ENCODE data around the gene DNASE1L3. TPM values are rescaled to one million over a fixed set of nuclear protein-coding genes. Genes with fewer than 3 reads are reported as not detected.

Gene DNASE1L3
- total and polyA plus RNA-seq, 2 of the 8 experiments (the other 6 are each of a cell fraction or from before 2014, with no cell fraction given) = not detected

DNA sequence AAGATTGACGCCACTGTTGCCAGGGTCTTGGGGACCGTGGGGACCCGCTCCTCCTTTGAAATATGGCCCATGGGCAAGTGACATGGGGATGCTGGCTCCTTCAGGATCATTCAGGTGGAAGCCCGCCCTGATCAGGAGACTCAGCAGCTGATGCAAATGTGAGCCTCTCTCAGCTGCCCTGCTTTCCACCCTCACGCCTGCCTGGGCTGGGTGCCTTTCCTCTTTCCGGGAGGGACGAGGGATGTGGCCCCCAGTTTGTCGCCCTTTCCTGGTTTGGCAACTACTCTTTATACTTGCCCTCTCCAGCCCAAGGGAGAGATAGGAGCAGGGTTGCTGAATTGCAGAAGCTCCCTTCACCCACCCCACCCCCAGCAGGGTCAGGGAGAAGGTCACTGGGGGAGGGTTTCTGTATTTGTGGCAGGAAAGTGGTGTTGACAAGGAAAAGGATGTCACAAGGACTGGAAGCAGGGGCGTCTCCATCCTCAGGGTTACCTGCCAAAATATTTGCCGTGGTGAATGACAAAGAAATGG lies 21.8 kb downstream of the DNASE1L3 start:
- Histone ChIP-seq H4K8ac (ENCODE audit: extremely low read depth, insufficient read depth, low read length) (no peak overlapping the region), H2BK120ac (replicated peaks; ENCODE audit: low read depth, low read length) (no peak overlapping the region), H3K27ac (ENCODE audit: low read depth, low read length) (no peak overlapping the region), H3K9ac (replicated peaks in 1 of 4; ENCODE audit: extremely low read depth in 1 of 4, low read depth in 3 of 4, low read length in 3 of 4) (no peak overlapping the region), H2AK5ac (ENCODE audit: low read depth, low read length) (no peak overlapping the region), H3K18ac (ENCODE audit: extremely low read depth, low read length) (no peak overlapping the region), H2BK15ac (ENCODE audit: low read length) (0 out of 2 replicates have a peak overlapping the region, but pooled peaks have one; percentile 29), H3K79me1 (ENCODE audit: low read depth, low read length) (no peaks in the 10 kb centered on the region), H3K4me3 (ENCODE audit: extremely low read depth in 1 of 4, insufficient read depth in 2 of 4, low read depth in 3 of 4, low read length in 4 of 4) (no peak overlapping the region), H3K27me3 (replicated peaks in 1 of 4; ENCODE audit: control insufficient read depth in 3 of 4, extremely low read depth in 1 of 4, insufficient read depth in 3 of 4, low read length in 3 of 4) (no peaks in the 10 kb centered on the region), H3K79me2 (ENCODE audit: control insufficient read depth in 1 of 2, insufficient read depth in 2 of 2, low read length in 2 of 2) (no peaks in the 10 kb centered on the region), H3K4ac (replicated peaks; ENCODE audit: insufficient read length, low read depth, low read length) (no peak overlapping the region), H2BK12ac (ENCODE audit: low read depth, low read length) (no peak overlapping the region; the same call in 1 of the 2 replicates), H3K36me3 (ENCODE audit: control insufficient read depth in 2 of 4, insufficient read depth in 4 of 4, low read length in 3 of 4) (no peaks in the 10 kb centered on the region), H4K20me1 (replicated peaks in 1 of 2; ENCODE audit: control insufficient read depth in 1 of 2, insufficient read depth in 2 of 2, low read length in 2 of 2) (no peaks in the 10 kb centered on the region), H3K23me2 (ENCODE audit: low read depth, low read length) (no peaks in the 10 kb centered on the region), H3K23ac (ENCODE audit: insufficient read length) (no peak overlapping the region), H2BK5ac (ENCODE audit: low read depth, low read length) (no peak overlapping the region), H4K5ac (ENCODE audit: insufficient read length, low read depth, low read length) (no peak overlapping the region), H3K9me3 (ENCODE audit: insufficient read depth in 2 of 2, low read depth in 1 of 2, low read length in 1 of 2) (no peaks in the 10 kb centered on the region), H2AFZ (ENCODE audit: low read length) (peak overlapping the region; percentile 60; the same call in 1 of the 2 replicates), H4K91ac (replicated peaks; ENCODE audit: insufficient read length, low read length) (no peak overlapping the region), H3K4me2 (ENCODE audit: insufficient read depth in 1 of 2, low read depth in 2 of 2, low read length in 2 of 2) (no peak overlapping the region; a peak in 1 of 4 replicates), H3K56ac (replicated peaks; ENCODE audit: insufficient read length, low read depth, low read length) (no peak overlapping the region), H2BK20ac (ENCODE audit: low read length) (no peak overlapping the region; the same call in 1 of the 2 replicates), H3K4me1 (replicated peaks in 1 of 4; ENCODE audit: control insufficient read depth in 3 of 4, insufficient read depth in 4 of 4, low read length in 3 of 4) (peaks cover 0 to 4% (median 1%) of the 10 kb centered on the region in 4 experiments; a peak in 2 of 7 replicates), H3K14ac (ENCODE audit: insufficient read length) (no peak overlapping the region)
- WGBS, 2 experiments (ENCODE audit: extremely low coverage in 1 of 2, insufficient coverage in 1 of 2, insufficient read length in 1 of 2, insufficient replicate concordance in 2 of 2, low coverage in 1 of 2, low lambda C conversion rate in 2 of 2, missing lambda C conversion rate in 1 of 2) = 87% methylated on average over 9 of the region's 10 CpGs; no CpG with 5 or more reads in 1 of the 2 experiments
- FAIRE-seq (no peak), DNase-seq (ENCODE audit: low read depth in 1 of 2, low spot score in 2 of 2) (no peak)
- CTCF ChIA-PET (ENCODE audit: partially characterized antibody) = interaction anchor here (0.6 to 9.7 kb wide), 33 partner anchors 8 to 319 kb away, joined by 3 to 177 read pairs (median 5); partner anchors contain the start of genes DNASE1L3, HTD2 and RPP14
- TF ChIP-seq RAD21 (IDR thresholded peaks at IDR 0.05 in 1 of 2, conservative IDR thresholded peaks at IDR 0.05 in 1 of 2; ENCODE audit: low read depth in 2 of 2, low read length in 2 of 2) = no peak
- no peak for TF ChIP-seq HDAC6 (IDR thresholded peaks at IDR 0.05; ENCODE audit: low read depth, low read length)
- TF ChIP-seq CHD1 (IDR thresholded peaks at IDR 0.05; ENCODE audit: low read depth, low read length) = no peak
- TF ChIP-seq CHD2 (IDR thresholded peaks at IDR 0.05; ENCODE audit: low read length) = no peak
- TF ChIP-seq USF2 (IDR thresholded peaks at IDR 0.05; ENCODE audit: low read length) = no peak
- TF ChIP-seq GABPA (IDR thresholded peaks at IDR 0.05; ENCODE audit: borderline replicate concordance, insufficient read depth, low read length) = no peak
- TF ChIP-seq RXRA (IDR thresholded peaks at IDR 0.05; ENCODE audit: insufficient read depth, low read depth, low read length) = 0 out of 2 replicates have a peak, but pooled peaks have one; percentile 29
- no peak for TF ChIP-seq TEAD4 (IDR thresholded peaks at IDR 0.05; ENCODE audit: low read depth, low read length)
- TF ChIP-seq BACH1 (IDR thresholded peaks at IDR 0.05; ENCODE audit: low read length) = no peak
- POLR2A ChIA-PET (ENCODE audit: partially characterized antibody) = interaction anchor here (0.5 to 2.7 kb wide), 5 partner anchors 11 to 237 kb away, joined by 3 to 12 read pairs (median 5); partner anchors contain the start of genes HTD2 and RPP14

All from H1 (cell line).